Psoas muscle (tissue), 8 donors: ENCODE data around the gene HSDL2. TPM values are rescaled to one million over a fixed set of nuclear protein-coding genes. Genes with fewer than 3 reads are reported as not detected.

Source experiments
- ATAC-seq, 4 donors: fragments of 200-7000 bp; cut with Tn5 transposase; one replicate each; pipeline ENCODE4 v1.9.1; 2020; ENCODE audit warnings: moderate library complexity in 3 of 4, mild to moderate bottlenecking in 2 of 4
- DNase-seq, 2 donors: peaks; one replicate each; pipeline ENCODE4 v3.0.0-alpha.2; 2020
- H3K27ac ChIP-seq: fragments of 200-600 bp; one replicate; pipeline ENCODE4 v1.8.0; 2022
- H3K27me3 ChIP-seq, 3 donors: fragments of 200-600 bp in 1 of 3; one replicate each; pipeline versions ENCODE4 v1.6.1 to v1.8.0; 2013 to 2022; ENCODE audit warnings: low read length in 2 of 3, mild to moderate bottlenecking in 2 of 3, moderate library complexity in 1 of 3; ENCODE audit not compliant: insufficient read depth in 3 of 3
- H3K36me3 ChIP-seq, 2 donors: fragments of 200-600 bp in 1 of 2; one replicate each; pipeline versions ENCODE4 v1.6.1 to v1.8.0; 2013 to 2022; ENCODE audit warnings: low read depth in 1 of 2, mild to moderate bottlenecking in 1 of 2, moderate library complexity in 1 of 2; ENCODE audit not compliant: insufficient read depth in 1 of 2
- H3K4me1 ChIP-seq: fragments of 200-600 bp; one replicate; pipeline ENCODE4 v1.8.0; 2022
- H3K4me3 ChIP-seq: fragments of 200-600 bp; one replicate; pipeline ENCODE4 v1.8.0; 2022; ENCODE audit warnings: mild to moderate bottlenecking
- H3K9me3 ChIP-seq: fragments of 200-600 bp; one replicate; pipeline ENCODE4 v1.8.0; 2022
- WGBS, 3 donors: extraction: QIAGEN DNeasy Blood & Tissue Kit; methylation state at CpG; one replicate each; pipeline versions ENCODE4 v1.1.6 to v1.1.7; 2013; 5-methylcytosine and 5-hydroxymethylcytosine counted together
- intact Hi-C, 2 donors: fragments of 100-400 bp; cut with DNase I; formaldehyde crosslinking; loops; one replicate each; pipeline versions ENCODE4 v1.11.0 to v1.14.2; 2022
- polyA plus RNA-seq, 3 donors: library from polyadenylated mRNA; stranded (reverse); fragments of 200-250 nt; gene quantifications; one replicate each; pipeline ENCODE4 v1.2.3, GENCODE V29; 2013
- total RNA-seq, 4 donors: library from RNA; stranded (reverse); fragmentation: NEBNext Ultra II Directional in 2 of 4; extraction: Animal tissue kit (Norgen Biotek cat#: 25700) in 2 of 4; gene quantifications; one replicate each; pipeline versions ENCODE4 v1.2.1 to v1.2.4, GENCODE V29; 2021 to 2023
- TF ChIP-seq, protein P1 (sequence below): fragments of 200-600 bp; IDR thresholded peaks from one replicate; pipeline ENCODE4 v1.8.0; 2022; ENCODE audit warnings: antibody characterized with exemption
- donor health status: healthy with polysubstance abuse.
- donor health status: DM: no; HTN: no; CAD: no; lungs with moderate emphysema.
- donor health status: Bipolar disorder and iron deficiency.
- donor health status: healthy.
- donor health status: DM: yes; HTN: yes; CAD: no.
- donor health status: DM: no; HTN: no; CAD: no.
- donor health status: DM: no; HTN: no; CAD: no.
- donor health status: DM: yes; HTN: yes; CAD: no.

The HSDL2 gene
- total and polyA plus RNA-seq, 7 donors, result 62.1 to 119 (median 86.8) TPM

DNA sequence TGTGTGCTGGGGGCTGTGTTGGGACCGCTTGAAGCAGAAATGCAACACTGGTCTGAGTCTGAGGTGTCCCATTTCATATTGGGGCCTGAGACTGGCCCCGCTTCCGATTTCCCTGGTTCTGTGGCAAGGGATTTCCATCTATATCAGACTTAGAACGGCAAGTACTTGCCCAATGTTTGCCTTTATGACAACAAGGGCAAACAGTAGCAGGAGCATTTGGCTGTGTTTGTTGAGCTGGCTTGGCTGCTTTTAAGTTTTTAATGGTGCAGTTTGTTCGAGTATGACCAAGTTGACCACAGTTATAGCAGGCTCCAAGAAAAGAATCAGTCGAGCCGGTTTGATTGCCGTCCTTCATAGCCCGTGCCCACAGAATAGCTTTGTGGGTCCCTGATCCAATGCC lies 17.0 kb downstream of the HSDL2 start:
- 87 to 97% (median 95%) methylated on average over 9 of the region's 9 CpGs for WGBS, 3 donors
- no peak overlapping the region for H3K27ac ChIP-seq
- intact Hi-C loops, result no loop called here
- peaks cover 17% of the 10 kb centered on the region for H3K4me1 ChIP-seq
- H3K27me3 ChIP-seq, result no peaks in the 10 kb centered on the region
- no peaks in the 10 kb centered on the region for H3K9me3 ChIP-seq
- TF ChIP-seq, protein P1, sequence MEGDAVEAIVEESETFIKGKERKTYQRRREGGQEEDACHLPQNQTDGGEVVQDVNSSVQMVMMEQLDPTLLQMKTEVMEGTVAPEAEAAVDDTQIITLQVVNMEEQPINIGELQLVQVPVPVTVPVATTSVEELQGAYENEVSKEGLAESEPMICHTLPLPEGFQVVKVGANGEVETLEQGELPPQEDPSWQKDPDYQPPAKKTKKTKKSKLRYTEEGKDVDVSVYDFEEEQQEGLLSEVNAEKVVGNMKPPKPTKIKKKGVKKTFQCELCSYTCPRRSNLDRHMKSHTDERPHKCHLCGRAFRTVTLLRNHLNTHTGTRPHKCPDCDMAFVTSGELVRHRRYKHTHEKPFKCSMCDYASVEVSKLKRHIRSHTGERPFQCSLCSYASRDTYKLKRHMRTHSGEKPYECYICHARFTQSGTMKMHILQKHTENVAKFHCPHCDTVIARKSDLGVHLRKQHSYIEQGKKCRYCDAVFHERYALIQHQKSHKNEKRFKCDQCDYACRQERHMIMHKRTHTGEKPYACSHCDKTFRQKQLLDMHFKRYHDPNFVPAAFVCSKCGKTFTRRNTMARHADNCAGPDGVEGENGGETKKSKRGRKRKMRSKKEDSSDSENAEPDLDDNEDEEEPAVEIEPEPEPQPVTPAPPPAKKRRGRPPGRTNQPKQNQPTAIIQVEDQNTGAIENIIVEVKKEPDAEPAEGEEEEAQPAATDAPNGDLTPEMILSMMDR, result no peak
- H3K4me3 ChIP-seq, result no peak overlapping the region
- peaks cover 0 to 8% of the 10 kb centered on the region in 2 donors for H3K36me3 ChIP-seq
- no peak for ATAC-seq
- DNase-seq, result no peak

DNA sequence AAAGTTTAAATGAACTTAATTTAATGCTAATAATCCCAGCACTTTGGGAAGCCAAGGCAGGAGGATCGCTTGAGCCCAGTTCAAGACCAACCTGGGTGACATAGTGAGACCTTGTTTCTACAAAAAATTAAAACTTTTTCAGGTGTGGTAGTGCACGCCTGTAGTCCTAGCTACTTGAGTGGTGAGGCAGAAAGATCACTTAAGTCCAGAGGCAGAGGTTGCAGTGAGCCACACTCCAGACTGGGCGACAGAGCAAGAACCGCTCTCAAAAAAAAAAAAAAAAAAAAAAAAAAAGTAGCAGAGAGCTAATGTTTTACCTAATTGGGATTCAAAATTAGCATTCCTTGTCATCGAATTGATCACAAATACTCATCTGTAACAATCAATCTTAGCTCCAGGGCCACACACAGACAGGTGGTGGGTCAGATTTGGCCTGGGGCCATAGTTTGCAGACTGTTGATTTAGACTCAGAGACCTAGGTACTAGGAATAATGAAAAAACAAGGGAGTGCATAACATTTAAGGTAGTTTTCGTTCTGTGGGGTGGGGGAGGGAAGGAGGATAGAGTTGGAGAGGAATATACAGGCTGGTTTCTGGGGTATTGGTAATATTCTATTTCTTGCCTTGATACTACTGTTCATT lies 21.4 kb downstream of the HSDL2 start:
- Histone ChIP-seq H3K4me1 (no peaks in the 10 kb centered on the region), H3K4me3 (no peak overlapping the region), H3K27ac (no peak overlapping the region), H3K36me3 (peaks cover 0 to 26% of the 10 kb centered on the region in 2 donors), H3K9me3 (no peaks in the 10 kb centered on the region), H3K27me3 (no peaks in the 10 kb centered on the region)
- TF ChIP-seq, protein P1, result no peak
- intact Hi-C loops, result no loop called here
- 90 to 95% (median 92%) methylated on average over 6 of the region's 6 CpGs for WGBS, 3 donors
- ATAC-seq, result no peak
- no peak for DNase-seq

DNA sequence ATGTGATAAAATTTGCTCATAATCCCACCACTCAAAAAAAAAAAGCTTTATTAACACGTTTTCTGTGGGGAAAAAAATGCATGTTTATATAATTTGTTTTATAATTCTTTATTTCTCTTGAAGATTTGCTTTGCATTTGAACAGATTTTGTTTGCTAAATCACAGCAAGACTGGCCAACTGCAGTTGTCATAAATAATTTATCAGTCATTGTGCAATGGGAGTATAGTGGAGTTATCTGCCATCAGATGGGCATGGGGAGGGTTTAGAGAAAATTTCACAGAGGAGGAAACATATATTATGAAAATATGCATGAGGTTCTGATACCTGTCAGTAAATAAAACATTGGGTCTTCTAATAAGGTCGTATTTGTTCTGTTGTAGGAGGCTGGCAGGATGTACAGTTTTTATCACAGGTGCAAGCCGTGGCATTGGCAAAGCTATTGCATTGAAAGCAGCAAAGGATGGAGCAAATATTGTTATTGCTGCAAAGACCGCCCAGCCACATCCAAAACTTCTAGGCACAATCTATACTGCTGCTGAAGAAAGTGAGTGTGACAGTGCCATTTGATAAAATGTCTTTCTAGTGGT lies 23.8 kb downstream of the HSDL2 start:
- TF ChIP-seq, protein P1, result no peak
- WGBS, 3 donors, result 87 to 95% (median 91%) methylated on average over 4 of the region's 4 CpGs
- ATAC-seq, result no peak
- intact Hi-C loops, result no loop called here
- H3K36me3 ChIP-seq, result peaks cover 0 to 42% of the 10 kb centered on the region in 2 donors
- no peaks in the 10 kb centered on the region for H3K9me3 ChIP-seq
- no peak overlapping the region for H3K4me3 ChIP-seq
- H3K27me3 ChIP-seq, result no peaks in the 10 kb centered on the region
- H3K27ac ChIP-seq, result no peak overlapping the region
- H3K4me1 ChIP-seq, result no peaks in the 10 kb centered on the region
- DNase-seq, result no peak

DNA sequence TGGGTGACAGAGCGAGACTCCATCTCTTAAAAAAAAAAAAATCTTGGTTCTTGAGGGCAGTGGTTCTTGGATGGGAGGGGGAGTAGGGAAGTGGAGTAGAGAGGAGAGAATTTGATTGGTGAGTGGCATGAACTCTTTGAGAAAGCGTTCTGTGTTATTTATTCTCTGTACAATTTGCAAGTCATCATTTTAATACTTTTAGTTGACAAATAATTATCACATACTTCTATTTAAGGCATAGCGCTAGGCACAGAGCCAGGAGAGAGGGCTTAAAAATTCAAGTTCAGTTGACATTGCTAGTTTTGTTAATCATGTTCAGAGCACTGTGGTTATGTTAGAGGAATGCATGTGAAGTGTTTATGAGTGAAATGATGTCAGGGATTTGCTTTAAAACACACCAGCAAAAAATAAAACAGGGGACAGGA lies 24.6 kb downstream of the HSDL2 start:
- Histone ChIP-seq H3K36me3 (peaks cover 0 to 50% of the 10 kb centered on the region in 2 donors), H3K4me3 (no peak overlapping the region), H3K9me3 (no peaks in the 10 kb centered on the region), H3K27ac (no peak overlapping the region), H3K27me3 (no peaks in the 10 kb centered on the region), H3K4me1 (no peaks in the 10 kb centered on the region)
- TF ChIP-seq, protein P1, result no peak
- no peak for DNase-seq
- ATAC-seq, result no peak
- intact Hi-C loops, result no loop called here
- 88 to 92% (median 91%) methylated on average over 3 of the region's 3 CpGs for WGBS, 3 donors

DNA sequence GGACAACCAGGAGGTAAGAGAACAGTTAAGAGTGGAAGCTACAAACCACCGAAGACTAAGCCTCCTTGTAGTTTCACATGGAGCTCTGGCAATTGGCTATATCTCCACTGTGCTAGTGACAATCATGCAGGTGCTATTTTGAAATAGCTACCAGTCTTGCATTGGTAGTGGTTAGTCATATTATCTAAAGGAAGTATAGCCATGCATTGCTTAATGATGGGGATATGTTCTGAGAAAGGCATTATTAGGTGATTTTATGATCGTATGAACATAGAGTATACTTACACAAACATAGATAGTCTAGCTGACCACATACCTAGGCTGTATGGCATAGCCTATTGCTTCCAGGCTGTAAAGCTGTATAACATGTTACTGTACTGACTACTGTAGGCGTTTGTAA lies 28.4 kb downstream of the HSDL2 start:
- H3K36me3 ChIP-seq, result peaks cover 2 to 86% of the 10 kb centered on the region in 2 donors
- 85 to 91% (median 88%) methylated on average over 3 of the region's 3 CpGs for WGBS, 3 donors

More for the DNA sequence above, 28.4 kb downstream of the HSDL2 start:
- DNase-seq (no peak), ATAC-seq (no peak)
- Histone ChIP-seq H3K9me3 (no peaks in the 10 kb centered on the region), H3K4me1 (no peaks in the 10 kb centered on the region), H3K27me3 (no peaks in the 10 kb centered on the region), H3K27ac (no peak overlapping the region), H3K4me3 (no peak overlapping the region)
- TF ChIP-seq, protein P1, result no peak
- intact Hi-C loops, result no loop called here
